GM23338 (cell line): ENCODE data around the gene P4HA3. TPM values are rescaled to one million over a fixed set of nuclear protein-coding genes. Genes with fewer than 3 reads are reported as not detected.

Experiments
- ATAC-seq: fragments of 200-7000 bp; cut with Tn5 transposase; 3 replicates; pipeline ENCODE4 v1.9.1; 2020
- DNase-seq: peaks from one replicate; pipeline ENCODE4 v3.0.0-alpha.2; 2015; ENCODE audit warnings: low spot score
- H2AFZ ChIP-seq: fragments of 200-600 bp; sonication (generic); 2 replicates; pipeline ENCODE4 v1.8.0; 2016; ENCODE audit warnings: antibody characterized with exemption, mild to moderate bottlenecking, moderate library complexity
- H3F3A ChIP-seq: fragments of 200-600 bp; sonication (generic); replicated peaks from 2 replicates; pipeline ENCODE4 v1.8.0; 2017; ENCODE audit warnings: antibody characterized with exemption, mixed run types, low read depth
- H3K27ac ChIP-seq: fragments of 200-600 bp; sonication (generic); 2 replicates; pipeline ENCODE4 v1.6.1; 2016; ENCODE audit warnings: low read depth
- H3K27me3 ChIP-seq: fragments of 200-600 bp; sonication (generic); 2 replicates; pipeline ENCODE4 v1.8.0; 2016; ENCODE audit warnings: mild to moderate bottlenecking, mixed run types, moderate library complexity; ENCODE audit not compliant: insufficient read depth
- H3K36me3 ChIP-seq: fragments of 200-600 bp; sonication (generic); 2 replicates; pipeline ENCODE4 v1.8.0; 2016; ENCODE audit warnings: mild to moderate bottlenecking; ENCODE audit not compliant: insufficient read depth
- H3K4me1 ChIP-seq: fragments of 200-600 bp; sonication (generic); 2 replicates; pipeline ENCODE4 v1.8.0; 2016; ENCODE audit warnings: mild to moderate bottlenecking, moderate library complexity; ENCODE audit not compliant: insufficient read depth
- H3K4me2 ChIP-seq: fragments of 200-600 bp; sonication (generic); 2 replicates; pipeline ENCODE4 v1.7.1; 2017; ENCODE audit warnings: mixed run types
- H3K4me3 ChIP-seq: fragments of 200-600 bp; sonication (generic); 2 replicates; pipeline ENCODE4 v1.6.1; 2016; ENCODE audit warnings: mixed run types
- H3K79me2 ChIP-seq: fragments of 200-600 bp; sonication (generic); replicated peaks from 2 replicates; pipeline ENCODE4 v1.8.0; 2017; ENCODE audit warnings: mild to moderate bottlenecking; ENCODE audit not compliant: insufficient read depth
- H3K9me2 ChIP-seq: fragments of 200-600 bp; sonication (generic); 2 replicates; pipeline ENCODE4 v1.8.0; 2017; ENCODE audit not compliant: insufficient read depth
- H4K20me1 ChIP-seq: fragments of 200-600 bp; sonication (generic); replicated peaks from 2 replicates; pipeline ENCODE4 v1.8.0; 2017; ENCODE audit warnings: mild to moderate bottlenecking; ENCODE audit not compliant: insufficient read depth
- H3K27ac Mint-ChIP-seq: 2 replicates; pipeline ENCODE4 v1.8.0; 2020; ENCODE audit warnings: inconsistent platforms, mild to moderate bottlenecking, moderate library complexity, mixed read lengths
- H3K27me3 Mint-ChIP-seq: 3 replicates; pipeline ENCODE4 v1.8.0; 2022; ENCODE audit warnings: low read depth, mild to moderate bottlenecking, moderate library complexity, mixed read lengths, inconsistent platforms; ENCODE audit not compliant: insufficient read depth, poor library complexity
- H3K36me3 Mint-ChIP-seq: 3 replicates; pipeline ENCODE4 v1.8.0; 2021; ENCODE audit warnings: low read depth, mild to moderate bottlenecking, inconsistent platforms, moderate library complexity, mixed read lengths
- H3K4me1 Mint-ChIP-seq: 3 replicates; pipeline ENCODE4 v1.8.0; 2020; ENCODE audit warnings: mild to moderate bottlenecking, inconsistent platforms, mixed read lengths
- H3K4me3 Mint-ChIP-seq: 3 replicates; pipeline ENCODE4 v1.8.0; 2021; ENCODE audit warnings: moderate library complexity, mild to moderate bottlenecking, inconsistent platforms, mixed read lengths
- H3K9me3 Mint-ChIP-seq: 3 replicates; pipeline ENCODE4 v1.8.0; 2020; ENCODE audit warnings: moderate library complexity, mild to moderate bottlenecking, inconsistent platforms, mixed read lengths
- POLR2AphosphoS5 ChIP-seq: IDR thresholded peaks from 2 replicates; pipeline ENCODE4 v1.6.1; 2016; ENCODE audit warnings: antibody characterized with exemption, low read depth
- STAT1 ChIP-seq: IDR thresholded peaks from one replicate; pipeline ENCODE4 v1.6.1; 2016; ENCODE audit warnings: antibody characterized with exemption; ENCODE audit not compliant: unreplicated experiment
- ZNF114 ChIP-seq: fragments of 250-450 bp; sonication (Bioruptor Pico); IDR thresholded peaks from 2 replicates; pipeline ENCODE4 v1.5.0; 2020; ENCODE audit warnings: mild to moderate bottlenecking, moderate library complexity
- ZNF331 ChIP-seq: fragments of 250-450 bp; sonication (Bioruptor Pico); IDR thresholded peaks from 2 replicates; pipeline ENCODE4 v1.5.0; 2020; ENCODE audit warnings: low read depth, mild to moderate bottlenecking, moderate library complexity
- ZNF462 ChIP-seq: fragments of 250-450 bp; sonication (Bioruptor Pico); IDR thresholded peaks from 2 replicates; pipeline ENCODE4 v1.5.0; 2020; ENCODE audit warnings: mild to moderate bottlenecking, moderate library complexity
- polyA plus RNA-seq: library from polyadenylated mRNA; unstranded; fragments of >200 nt; fragmentation: Nextera tagmentation; extraction: Ambion mirVana; gene quantifications from 2 replicates; pipeline ENCODE4 v1.2.1, GENCODE V29; 2016
- total RNA-seq: library from RNA; depleted of rRNA; stranded (reverse); fragments of >200 nt; shearing (Covaris generic); gene quantifications from 2 replicates; pipeline ENCODE4 v1.2.3, GENCODE V29; 2014
- TF ChIP-seq, protein P1 (sequence below): IDR thresholded peaks from one replicate; pipeline ENCODE4 v1.6.1; 2018; ENCODE audit warnings: antibody characterized with exemption; ENCODE audit not compliant: unreplicated experiment

Gene P4HA3
- total and polyA plus RNA-seq, 2 experiments from 2014 or later, result 0.08 TPM; not detected in 1

DNA sequence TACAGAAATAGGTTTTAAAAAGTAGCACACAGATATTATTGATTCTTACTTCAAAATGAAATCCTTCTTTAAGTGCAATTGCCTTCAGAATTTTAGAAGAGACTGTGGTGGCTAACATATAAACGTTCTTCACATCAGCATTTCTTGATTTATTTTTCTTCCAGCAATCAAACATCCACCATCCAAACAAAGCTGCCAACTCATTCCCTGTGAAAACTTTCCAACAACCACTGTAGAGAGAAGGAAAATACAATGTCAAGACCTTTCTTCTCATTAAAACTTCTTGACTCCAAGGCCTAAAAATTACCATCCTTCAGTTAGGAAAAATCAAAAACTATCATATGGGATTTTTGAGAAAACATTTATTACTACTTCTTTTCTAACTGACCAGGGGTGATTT, 34.0 kb upstream of the P4HA3 start (continued):
- TF ChIP-seq ZNF462 (CRISPR knock-in tag), result no peak
- TF ChIP-seq ZNF331 (CRISPR knock-in tag), result no peak
- TF ChIP-seq, protein P1, sequence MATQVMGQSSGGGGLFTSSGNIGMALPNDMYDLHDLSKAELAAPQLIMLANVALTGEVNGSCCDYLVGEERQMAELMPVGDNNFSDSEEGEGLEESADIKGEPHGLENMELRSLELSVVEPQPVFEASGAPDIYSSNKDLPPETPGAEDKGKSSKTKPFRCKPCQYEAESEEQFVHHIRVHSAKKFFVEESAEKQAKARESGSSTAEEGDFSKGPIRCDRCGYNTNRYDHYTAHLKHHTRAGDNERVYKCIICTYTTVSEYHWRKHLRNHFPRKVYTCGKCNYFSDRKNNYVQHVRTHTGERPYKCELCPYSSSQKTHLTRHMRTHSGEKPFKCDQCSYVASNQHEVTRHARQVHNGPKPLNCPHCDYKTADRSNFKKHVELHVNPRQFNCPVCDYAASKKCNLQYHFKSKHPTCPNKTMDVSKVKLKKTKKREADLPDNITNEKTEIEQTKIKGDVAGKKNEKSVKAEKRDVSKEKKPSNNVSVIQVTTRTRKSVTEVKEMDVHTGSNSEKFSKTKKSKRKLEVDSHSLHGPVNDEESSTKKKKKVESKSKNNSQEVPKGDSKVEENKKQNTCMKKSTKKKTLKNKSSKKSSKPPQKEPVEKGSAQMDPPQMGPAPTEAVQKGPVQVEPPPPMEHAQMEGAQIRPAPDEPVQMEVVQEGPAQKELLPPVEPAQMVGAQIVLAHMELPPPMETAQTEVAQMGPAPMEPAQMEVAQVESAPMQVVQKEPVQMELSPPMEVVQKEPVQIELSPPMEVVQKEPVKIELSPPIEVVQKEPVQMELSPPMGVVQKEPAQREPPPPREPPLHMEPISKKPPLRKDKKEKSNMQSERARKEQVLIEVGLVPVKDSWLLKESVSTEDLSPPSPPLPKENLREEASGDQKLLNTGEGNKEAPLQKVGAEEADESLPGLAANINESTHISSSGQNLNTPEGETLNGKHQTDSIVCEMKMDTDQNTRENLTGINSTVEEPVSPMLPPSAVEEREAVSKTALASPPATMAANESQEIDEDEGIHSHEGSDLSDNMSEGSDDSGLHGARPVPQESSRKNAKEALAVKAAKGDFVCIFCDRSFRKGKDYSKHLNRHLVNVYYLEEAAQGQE, result no peak

- ATAC-seq, result no peak
- H3K4me1 ChIP-seq, result no peaks in the 10 kb centered on the region
- no peak overlapping the region for H3K4me2 ChIP-seq
- TF ChIP-seq, protein P1, result no peak
- TF ChIP-seq POLR2AphosphoS5 (no peak), STAT1 (no peak), ZNF114 (CRISPR knock-in tag) (no peak)
- no peak for DNase-seq
- H3K9me2 ChIP-seq, result no peaks in the 10 kb centered on the region
- H3F3A ChIP-seq, result no peaks in the 10 kb centered on the region
- H2AFZ ChIP-seq, result no peak overlapping the region
- no peaks in the 10 kb centered on the region for H3K27me3 Mint-ChIP-seq
- no peak overlapping the region for H3K4me3 ChIP-seq
- no peaks in the 10 kb centered on the region for H4K20me1 ChIP-seq
- no peaks in the 10 kb centered on the region for H3K79me2 ChIP-seq
- H3K27ac Mint-ChIP-seq, result no peak overlapping the region
- H3K4me3 Mint-ChIP-seq, result no peak overlapping the region
- no peaks in the 10 kb centered on the region for H3K4me1 Mint-ChIP-seq
- no peaks in the 10 kb centered on the region for H3K9me3 Mint-ChIP-seq
- no peak overlapping the region for H3K27ac ChIP-seq
- H3K36me3 Mint-ChIP-seq, result peaks cover 25% of the 10 kb centered on the region
- H3K36me3 ChIP-seq, result peaks cover 25% of the 10 kb centered on the region; the same call in 1 of the 2 replicates
- H3K27me3 ChIP-seq, result no peaks in the 10 kb centered on the region
These were observed 30.5 kb upstream of the P4HA3 start for GRCh38 chr11:74341921-74342320.
